GM20000 (cell line): ENCODE measurements around the gene C1QL4.
"Not testable (repeated sequence)": the region's sequence is repeated elsewhere in the genome, so short reads cannot be mapped to it uniquely, and the experiment has no call there.

Experiments
- DNase-seq: peaks from one replicate; pipeline ENCODE4 v3.0.0; 2012; ENCODE audit warnings: low spot score
- TF ChIP-seq, protein P1 (sequence below): IDR thresholded peaks from 2 replicates; pipeline ENCODE4 v1.5.1; 2012; ENCODE audit warnings: mild to moderate bottlenecking, control low read depth; ENCODE audit errors: extremely low read depth, missing control alignments

The C1QL4 gene

DNA sequence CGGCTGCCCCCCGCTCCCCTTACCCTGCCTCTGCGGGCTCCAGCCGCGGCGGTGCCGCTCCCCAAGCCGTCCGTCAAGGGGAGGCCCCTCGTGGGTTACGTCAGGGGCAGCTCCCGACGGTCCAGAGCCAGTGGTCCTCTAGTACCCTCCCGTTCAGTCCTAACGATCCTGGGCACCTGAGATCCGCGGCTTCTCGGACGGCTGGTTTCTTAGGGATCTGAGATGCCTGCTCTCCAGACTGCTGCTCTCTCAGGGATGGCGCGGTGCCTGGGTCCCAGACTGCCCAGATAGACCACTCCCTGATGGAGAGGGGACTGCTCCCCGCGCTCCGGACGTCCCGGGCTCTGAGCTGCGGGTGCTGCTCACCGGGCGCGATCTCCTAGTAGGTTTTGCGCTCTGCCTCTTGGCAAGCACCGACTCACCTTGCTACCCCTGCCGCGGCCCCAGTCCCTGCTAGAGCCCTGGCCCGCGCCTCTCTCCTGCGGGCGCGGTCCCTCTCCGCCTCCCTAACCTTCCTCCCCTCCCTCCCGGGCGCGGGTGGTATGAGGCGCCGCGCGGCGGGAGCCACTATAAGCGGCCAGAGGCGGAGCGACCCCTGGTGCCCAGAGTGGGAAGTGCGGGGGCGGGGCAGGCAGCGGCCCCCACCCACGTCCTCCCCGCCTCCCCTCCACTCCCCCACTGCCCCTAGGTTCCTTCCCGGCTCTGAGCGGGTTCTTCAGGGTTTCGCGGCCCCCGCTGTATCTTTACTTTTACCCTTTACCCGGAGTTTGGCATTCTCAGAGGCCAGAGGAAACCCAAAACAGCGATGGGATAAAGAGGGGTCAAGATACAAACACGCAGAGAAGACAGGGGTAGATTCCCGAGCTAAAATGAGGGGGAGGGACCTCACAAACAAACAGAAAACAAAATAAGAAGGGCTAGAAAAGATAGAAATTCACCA, at the start of gene C1QL4:
C1QL4 (minus strand) TSS at position 544 of the 940 bp plus-strand sequence. CDS start 711 bp downstream, outside the sequence.
- TF ChIP-seq, protein P1, sequence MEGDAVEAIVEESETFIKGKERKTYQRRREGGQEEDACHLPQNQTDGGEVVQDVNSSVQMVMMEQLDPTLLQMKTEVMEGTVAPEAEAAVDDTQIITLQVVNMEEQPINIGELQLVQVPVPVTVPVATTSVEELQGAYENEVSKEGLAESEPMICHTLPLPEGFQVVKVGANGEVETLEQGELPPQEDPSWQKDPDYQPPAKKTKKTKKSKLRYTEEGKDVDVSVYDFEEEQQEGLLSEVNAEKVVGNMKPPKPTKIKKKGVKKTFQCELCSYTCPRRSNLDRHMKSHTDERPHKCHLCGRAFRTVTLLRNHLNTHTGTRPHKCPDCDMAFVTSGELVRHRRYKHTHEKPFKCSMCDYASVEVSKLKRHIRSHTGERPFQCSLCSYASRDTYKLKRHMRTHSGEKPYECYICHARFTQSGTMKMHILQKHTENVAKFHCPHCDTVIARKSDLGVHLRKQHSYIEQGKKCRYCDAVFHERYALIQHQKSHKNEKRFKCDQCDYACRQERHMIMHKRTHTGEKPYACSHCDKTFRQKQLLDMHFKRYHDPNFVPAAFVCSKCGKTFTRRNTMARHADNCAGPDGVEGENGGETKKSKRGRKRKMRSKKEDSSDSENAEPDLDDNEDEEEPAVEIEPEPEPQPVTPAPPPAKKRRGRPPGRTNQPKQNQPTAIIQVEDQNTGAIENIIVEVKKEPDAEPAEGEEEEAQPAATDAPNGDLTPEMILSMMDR: peak; percentile 88
- peak; percentile 95 for DNase-seq

GRCh38 chr12:49380184-49380583, 43.2 kb upstream of the C1QL4 start:
- not testable (repeated sequence) for DNase-seq

DNA sequence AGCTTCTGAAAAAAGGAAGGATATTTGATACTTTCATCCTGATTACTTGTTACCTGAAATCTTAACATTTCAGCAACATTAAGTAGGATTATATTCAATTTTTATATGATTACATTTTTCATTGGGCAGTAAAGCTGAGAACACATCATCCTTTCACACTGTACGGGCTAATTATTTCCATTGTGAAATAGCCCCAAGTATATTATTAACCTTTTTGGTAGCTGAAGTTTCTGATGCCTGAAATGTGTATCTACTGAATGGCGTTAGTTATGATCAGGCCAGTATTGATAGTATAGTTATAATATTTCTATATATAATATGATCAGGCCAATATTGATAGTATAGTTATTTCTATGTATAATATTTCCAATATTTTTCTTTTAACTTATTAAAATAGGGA, 40.4 kb upstream of the C1QL4 start:
- TF ChIP-seq, protein P1: no peak

DNA sequence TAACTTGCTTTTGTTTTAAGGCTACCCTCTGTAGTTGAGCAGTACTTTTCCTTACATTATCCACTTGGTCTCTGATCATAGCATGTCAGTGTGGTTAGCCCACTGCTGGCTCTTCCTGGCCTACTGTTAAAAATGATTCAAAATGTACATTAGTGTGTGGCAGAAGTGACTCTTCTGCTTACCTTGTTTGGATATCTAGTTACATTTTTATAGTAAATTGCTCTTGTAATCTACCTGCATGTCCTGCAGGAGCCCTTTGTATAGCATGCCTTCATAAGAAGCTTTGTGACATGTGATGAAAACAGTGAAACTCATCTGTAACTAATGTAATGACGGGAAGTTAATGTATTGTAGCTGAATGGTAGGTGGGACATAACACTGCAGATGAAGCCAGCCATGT, 38.4 kb upstream of the C1QL4 start:
- TF ChIP-seq, protein P1: no peak
- DNase-seq: no peak

More for the DNA sequence above, 40.4 kb upstream of the C1QL4 start:
- DNase-seq: no peak

DNA sequence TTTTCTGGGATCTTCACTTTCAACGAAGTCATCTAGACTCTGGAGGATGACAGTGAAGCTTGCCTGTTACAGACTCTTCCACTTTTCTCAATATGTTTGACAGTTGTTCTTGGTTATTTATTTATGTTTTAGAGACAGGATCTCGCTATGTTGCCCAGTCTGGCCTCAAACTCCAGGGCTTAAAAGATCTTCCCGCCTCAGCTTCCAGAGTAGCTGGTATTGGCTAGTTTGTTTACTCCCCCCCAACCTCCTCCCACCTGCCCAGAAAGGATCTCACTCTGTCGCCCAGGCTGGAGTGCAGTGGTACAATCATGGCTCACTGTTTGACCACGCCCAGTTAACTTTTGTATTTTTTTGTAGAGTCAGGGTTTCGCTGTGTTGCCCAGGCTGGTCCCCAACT, 33.6 kb upstream of the C1QL4 start:
- TF ChIP-seq, protein P1: no peak
- no peak for DNase-seq

- peak; percentile 72 for DNase-seq
- TF ChIP-seq, protein P1: peak; percentile 54
These were observed 32.6 kb upstream of the C1QL4 start for GRCh38 chr12:49369411-49370145.

DNA sequence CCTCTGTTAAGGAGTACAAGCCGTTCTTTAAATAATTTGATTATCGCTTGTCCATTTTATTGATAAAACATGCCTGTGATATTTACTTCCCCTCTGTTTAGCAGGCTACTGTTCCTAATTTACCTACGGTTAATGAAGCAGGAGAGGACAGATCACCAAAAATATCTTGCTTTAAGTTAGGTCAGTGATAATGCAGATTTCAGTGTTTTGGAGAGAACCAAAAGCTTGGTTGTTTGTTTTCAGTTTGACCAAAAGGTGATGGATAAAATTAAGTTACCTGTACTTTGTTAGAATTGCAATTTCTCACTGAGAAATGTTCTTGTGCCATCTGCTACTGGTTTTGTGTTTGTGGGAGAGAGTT, 31.2 kb upstream of the C1QL4 start:
- TF ChIP-seq, protein P1: no peak
- peak; percentile 14 for DNase-seq
